GM12878 (cell line): Measurements from ENCODE around the gene AQP11.

ENCODE experiments used
- EP300 ChIP-seq, 2 experiments: fragments of 150-350 bp in 1 of 2; IDR thresholded peaks; 2 replicates each; pipeline ENCODE4 v1.6.1; 2011 to 2012; ENCODE audit warnings: low read depth in 2 of 2, low read length in 2 of 2, borderline replicate concordance in 1 of 2, improper control_type of control experiment in 1 of 2, inconsistent platforms in 1 of 2; ENCODE audit not compliant: control insufficient read depth in 1 of 2
- EZH2 ChIP-seq: IDR thresholded peaks from 2 replicates; pipeline ENCODE4 v1.6.1; 2012; ENCODE audit warnings: low read depth, mild to moderate bottlenecking, control low read depth, inconsistent platforms, low read length, borderline replicate concordance; ENCODE audit not compliant: control insufficient read depth
- JUNB ChIP-seq: IDR thresholded peaks from 2 replicates; pipeline ENCODE4 v1.6.1; 2016; ENCODE audit warnings: antibody characterized with exemption, mild to moderate bottlenecking

GRCh38 chr11:77580712-77581337 is 8.9 kb upstream of the AQP11 start:
- TF ChIP-seq EP300 (IDR thresholded peaks at IDR 0.05; ENCODE audit: borderline replicate concordance in 1 of 2, control insufficient read depth in 1 of 2, low read depth in 2 of 2, low read length in 2 of 2) = no peak
- TF ChIP-seq EZH2 = no peak
- TF ChIP-seq JUNB = no peak
